ENCODE results near the gene RDH8. TPM values are rescaled to one million over a fixed set of nuclear protein-coding genes. Genes with fewer than 3 reads are reported as not detected.

RDH8 gene
- total RNA-seq, 1 experiment from 2014 or later, result not detected

DNA sequence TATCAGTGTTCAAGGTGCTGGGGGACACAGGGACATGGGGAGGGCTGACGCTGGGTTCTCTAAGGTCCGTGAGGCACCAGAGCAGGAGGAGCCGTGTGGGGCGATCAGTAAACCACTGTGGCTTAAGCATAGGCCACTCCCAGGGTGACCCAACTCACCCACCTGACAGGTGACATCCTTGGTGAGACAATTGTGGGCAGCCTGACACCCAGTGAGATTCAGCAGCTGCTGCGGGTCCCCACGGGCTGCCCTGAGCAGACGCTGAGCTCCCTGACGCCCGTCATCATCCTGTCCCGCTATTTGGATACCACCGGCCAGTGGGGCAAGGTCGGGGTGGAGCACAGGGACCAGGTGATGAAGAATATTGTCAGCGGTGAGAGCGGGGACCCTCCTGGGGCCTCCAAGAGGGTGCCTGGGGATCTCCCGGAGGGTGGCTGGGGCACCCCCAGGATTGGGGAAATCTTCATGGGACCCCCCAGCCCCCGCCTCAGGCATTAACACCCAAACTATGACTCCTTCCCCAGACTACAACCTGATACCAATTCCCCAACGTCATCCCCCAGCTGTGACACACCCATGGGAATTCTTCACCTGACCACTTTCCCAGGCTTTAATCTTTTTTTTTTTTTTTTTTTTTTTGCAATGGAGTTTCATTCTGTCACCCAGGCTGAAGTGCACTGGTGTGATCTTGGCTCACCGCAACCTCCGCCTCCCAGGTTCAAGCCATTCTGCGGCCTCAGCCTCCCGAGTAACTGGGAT is 39.5 kb downstream of the RDH8 start:
- H3K27me3 ChIP-seq (ENCODE audit: insufficient read depth, low read length), result no peaks in the 10 kb centered on the region
- H3K27ac ChIP-seq (ENCODE audit: insufficient read length, low read depth, low read length), result no peak overlapping the region
- H3K79me2 ChIP-seq (ENCODE audit: insufficient read depth, low read length), result no peaks in the 10 kb centered on the region
- H4K8ac ChIP-seq (replicated peaks; ENCODE audit: insufficient read length, low read depth, low read length), result no peak overlapping the region
- H2BK5ac ChIP-seq (ENCODE audit: insufficient read length, low read length), result no peak overlapping the region
- no peak overlapping the region for H3K9ac ChIP-seq (ENCODE audit: extremely low read depth, insufficient read length, low read length)
- no peak overlapping the region for H2BK15ac ChIP-seq (ENCODE audit: low read depth, low read length)
- H3K36me3 Mint-ChIP-seq (ENCODE audit: insufficient read depth in 1 of 3, low read depth in 3 of 3), result no peaks in the 10 kb centered on the region
- no peak overlapping the region for H3K4me3 Mint-ChIP-seq
- no peak overlapping the region for H3T11ph ChIP-seq (ENCODE audit: low read length)
- no peak overlapping the region for H3K23ac ChIP-seq (ENCODE audit: insufficient read length, low read depth, low read length)
- no peak overlapping the region for H2BK120ac ChIP-seq (ENCODE audit: low read depth, low read length, poor library complexity, severe bottlenecking)
- WGBS (ENCODE audit: extremely low coverage, insufficient read length, low lambda C conversion rate), result no CpG with 5 or more reads among the region's 21 CpGs
- no peak overlapping the region for H3K27ac Mint-ChIP-seq
- no peak for DNase-seq
- no peaks in the 10 kb centered on the region for H4K20me1 ChIP-seq (ENCODE audit: control insufficient read depth, insufficient read depth, insufficient read length)
- H3K4ac ChIP-seq (ENCODE audit: low read depth, low read length), result no peak overlapping the region
- H3K79me1 ChIP-seq (ENCODE audit: insufficient read depth, low read depth, low read length, poor library complexity, severe bottlenecking), result no peaks in the 10 kb centered on the region
- TF ChIP-seq, protein P1, sequence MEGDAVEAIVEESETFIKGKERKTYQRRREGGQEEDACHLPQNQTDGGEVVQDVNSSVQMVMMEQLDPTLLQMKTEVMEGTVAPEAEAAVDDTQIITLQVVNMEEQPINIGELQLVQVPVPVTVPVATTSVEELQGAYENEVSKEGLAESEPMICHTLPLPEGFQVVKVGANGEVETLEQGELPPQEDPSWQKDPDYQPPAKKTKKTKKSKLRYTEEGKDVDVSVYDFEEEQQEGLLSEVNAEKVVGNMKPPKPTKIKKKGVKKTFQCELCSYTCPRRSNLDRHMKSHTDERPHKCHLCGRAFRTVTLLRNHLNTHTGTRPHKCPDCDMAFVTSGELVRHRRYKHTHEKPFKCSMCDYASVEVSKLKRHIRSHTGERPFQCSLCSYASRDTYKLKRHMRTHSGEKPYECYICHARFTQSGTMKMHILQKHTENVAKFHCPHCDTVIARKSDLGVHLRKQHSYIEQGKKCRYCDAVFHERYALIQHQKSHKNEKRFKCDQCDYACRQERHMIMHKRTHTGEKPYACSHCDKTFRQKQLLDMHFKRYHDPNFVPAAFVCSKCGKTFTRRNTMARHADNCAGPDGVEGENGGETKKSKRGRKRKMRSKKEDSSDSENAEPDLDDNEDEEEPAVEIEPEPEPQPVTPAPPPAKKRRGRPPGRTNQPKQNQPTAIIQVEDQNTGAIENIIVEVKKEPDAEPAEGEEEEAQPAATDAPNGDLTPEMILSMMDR (conservative IDR thresholded peaks at IDR 0.05), result no peak
- no peak overlapping the region for H4K91ac ChIP-seq (ENCODE audit: insufficient read length, low read depth, low read length)
- no peak overlapping the region for H2BK12ac ChIP-seq (ENCODE audit: insufficient read length, low read depth, low read length)
- H3K56ac ChIP-seq (ENCODE audit: insufficient read length, low read depth, low read length), result no peak overlapping the region
- no peak overlapping the region for H2BK20ac ChIP-seq (ENCODE audit: low read depth, low read length, poor library complexity, severe bottlenecking)
- H3K14ac ChIP-seq (ENCODE audit: insufficient read depth, low read length), result no peak overlapping the region; the same call in 1 of the 2 replicates
- no peak overlapping the region for H2AK5ac ChIP-seq (ENCODE audit: insufficient read length, low read length)
- H3K9me3 Mint-ChIP-seq, result peaks cover 0 to 4% of the 10 kb centered on the region in 2 experiments; a peak in 2 of 5 replicates
- no peaks in the 10 kb centered on the region for H3K4me1 ChIP-seq (ENCODE audit: insufficient read depth, low read length)
- H2AFZ ChIP-seq (ENCODE audit: low read length), result no peak overlapping the region
- no peaks in the 10 kb centered on the region for H3K9me3 ChIP-seq (ENCODE audit: control insufficient read depth, low read depth, low read length)
- no peaks in the 10 kb centered on the region for H3K23me2 ChIP-seq (ENCODE audit: insufficient read length, low read depth, low read length, poor library complexity, severe bottlenecking)
- H3K4me2 ChIP-seq (ENCODE audit: insufficient read depth, insufficient read length, low read length), result no peak overlapping the region
- peaks cover 40% of the 10 kb centered on the region for H3K27me3 Mint-ChIP-seq (ENCODE audit: low read depth)
- no peak overlapping the region for H3K18ac ChIP-seq (ENCODE audit: insufficient read length, low read depth, low read length)
- peaks cover 4% of the 10 kb centered on the region in 2 experiments for H3K4me1 Mint-ChIP-seq
- no peak overlapping the region for H4K5ac ChIP-seq (ENCODE audit: insufficient read length, low read depth, low read length)
